Natural killer cell (primary cell): ENCODE results near the gene GPR107. TPM values are rescaled to one million over a fixed set of nuclear protein-coding genes. Genes with fewer than 3 reads are reported as not detected.

Experiments
- ATAC-seq, 3 donors: fragments of 150-1000 bp in 2 of 3; fragments of 200-7000 bp in 1 of 3; cut with Tn5 transposase; 1 replicate in 1 of 3; 2 replicates in 2 of 3; pipeline ENCODE4 v1.10.0; 2021; ENCODE audit warnings: mild to moderate bottlenecking in 2 of 3, moderate library complexity in 2 of 3
- DNase-seq, 2 donors: peaks; one replicate each; pipeline versions ENCODE4 v3.0.0 to v3.0.0-alpha.2; 2013 to 2021; ENCODE audit warnings: mixed read lengths in 1 of 2
- H3K27ac ChIP-seq: one replicate; pipeline ENCODE4 v1.5.1; 2013; ENCODE audit warnings: mild to moderate bottlenecking, low read length
- H3K27me3 ChIP-seq: one replicate; pipeline ENCODE4 v1.6.1; 2013; ENCODE audit warnings: low read length; ENCODE audit not compliant: control insufficient read depth, insufficient read depth
- H3K36me3 ChIP-seq: one replicate; pipeline ENCODE4 v1.6.1; 2013; ENCODE audit warnings: low read length; ENCODE audit not compliant: control insufficient read depth, insufficient read depth
- H3K4me1 ChIP-seq: one replicate; pipeline ENCODE4 v1.6.1; 2013; ENCODE audit warnings: low read length; ENCODE audit not compliant: control insufficient read depth, insufficient read depth
- H3K4me3 ChIP-seq: one replicate; pipeline ENCODE4 v1.5.1; 2013; ENCODE audit warnings: low read length
- H3K9me3 ChIP-seq: one replicate; pipeline ENCODE4 v1.6.1; 2013; ENCODE audit warnings: low read length; ENCODE audit not compliant: control insufficient read depth, insufficient read depth
- H3K27ac Mint-ChIP-seq, 2 donors: one replicate each; pipeline ENCODE4 v1.8.0; 2022; ENCODE audit warnings: mild to moderate bottlenecking in 2 of 2, mixed read lengths in 2 of 2, moderate library complexity in 1 of 2
- H3K27me3 Mint-ChIP-seq, 2 donors: one replicate each; pipeline ENCODE4 v1.8.0; 2022; ENCODE audit warnings: low read depth in 2 of 2, mixed read lengths in 2 of 2
- H3K36me3 Mint-ChIP-seq: one replicate; pipeline ENCODE4 v1.8.0; 2022; ENCODE audit warnings: mixed read lengths
- H3K4me1 Mint-ChIP-seq, 2 donors: one replicate each; pipeline ENCODE4 v1.8.0; 2022; ENCODE audit warnings: mixed read lengths in 2 of 2
- H3K4me3 Mint-ChIP-seq: one replicate; pipeline ENCODE4 v1.8.0; 2022; ENCODE audit warnings: mild to moderate bottlenecking, moderate library complexity, mixed read lengths
- H3K9me3 Mint-ChIP-seq, 2 donors: one replicate each; pipeline ENCODE4 v1.8.0; 2022; ENCODE audit warnings: mixed read lengths in 2 of 2
- WGBS: methylation state at CpG from one replicate; pipeline ENCODE4 v1.1.7; 2013; ENCODE audit warnings: missing lambda C conversion rate; ENCODE audit not compliant: insufficient coverage; 5-methylcytosine and 5-hydroxymethylcytosine counted together
- intact Hi-C: fragments of 100-400 bp; cut with micrococcal nuclease; formaldehyde crosslinking; loops from one replicate; pipeline ENCODE4 v1.14.2; 2022
- total RNA-seq, 4 donors: library from RNA; stranded (reverse); fragments of 120-200 nt in 1 of 4; gene quantifications; one replicate each; pipeline versions ENCODE4 v1.2.3 to v1.2.4, GENCODE V29; 2013 to 2022
- TF ChIP-seq, protein P1 (sequence below): fragments of 200-600 bp; IDR thresholded peaks from one replicate; pipeline ENCODE4 v1.8.0; 2022; ENCODE audit warnings: antibody characterized with exemption

The GPR107 gene
- total RNA-seq, 3 donors from 2014 or later (not counting 1 experiment from before 2014, with no cell fraction given), result 32.9 to 49.5 (median 41.8) TPM

DNA sequence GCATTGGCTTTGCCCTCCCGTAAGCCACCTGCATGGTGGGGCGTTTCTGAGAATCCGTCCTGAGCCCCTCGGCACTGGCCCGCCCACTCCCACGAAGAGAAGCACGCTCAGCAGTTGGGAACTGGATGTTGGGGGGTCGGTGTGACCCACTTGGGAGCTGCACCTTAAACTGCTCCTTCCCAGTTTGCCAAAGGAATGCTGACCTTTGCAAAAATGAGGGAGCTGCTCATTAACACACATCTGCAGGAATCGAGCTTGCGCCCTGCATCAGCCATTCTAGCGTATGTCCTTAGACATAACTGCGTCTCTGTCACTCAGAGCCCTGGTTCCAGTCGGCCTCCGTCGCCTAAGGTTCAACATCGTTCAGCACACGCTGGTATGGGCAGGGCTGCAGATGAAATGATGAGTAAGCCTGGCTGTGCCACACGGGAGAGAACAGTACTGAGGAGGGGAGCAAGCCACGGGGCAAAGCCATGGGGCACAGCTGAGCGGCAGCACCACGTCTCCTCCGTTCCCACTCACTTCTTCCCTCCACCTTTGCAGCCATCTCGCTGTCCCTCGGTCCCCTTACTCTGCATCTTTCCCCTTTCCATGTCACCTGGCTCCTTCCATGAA lies 89.7 kb downstream of the GPR107 start:
- Histone ChIP-seq H3K4me3 (no peak overlapping the region), H3K4me1 (peaks cover 31% of the 10 kb centered on the region), H3K9me3 (no peaks in the 10 kb centered on the region), H3K27ac (no peak overlapping the region), H3K27me3 (peaks cover 2% of the 10 kb centered on the region), H3K36me3 (no peaks in the 10 kb centered on the region)
- peak overlapping the region; percentile 53 to 80 for H3K27ac Mint-ChIP-seq
- H3K4me3 Mint-ChIP-seq, result peak overlapping the region; percentile 80
- peaks cover 33 to 40% of the 10 kb centered on the region in 2 donors for H3K4me1 Mint-ChIP-seq
- H3K27me3 Mint-ChIP-seq, result peaks cover 10 to 15% of the 10 kb centered on the region in 2 donors
- TF ChIP-seq, protein P1, sequence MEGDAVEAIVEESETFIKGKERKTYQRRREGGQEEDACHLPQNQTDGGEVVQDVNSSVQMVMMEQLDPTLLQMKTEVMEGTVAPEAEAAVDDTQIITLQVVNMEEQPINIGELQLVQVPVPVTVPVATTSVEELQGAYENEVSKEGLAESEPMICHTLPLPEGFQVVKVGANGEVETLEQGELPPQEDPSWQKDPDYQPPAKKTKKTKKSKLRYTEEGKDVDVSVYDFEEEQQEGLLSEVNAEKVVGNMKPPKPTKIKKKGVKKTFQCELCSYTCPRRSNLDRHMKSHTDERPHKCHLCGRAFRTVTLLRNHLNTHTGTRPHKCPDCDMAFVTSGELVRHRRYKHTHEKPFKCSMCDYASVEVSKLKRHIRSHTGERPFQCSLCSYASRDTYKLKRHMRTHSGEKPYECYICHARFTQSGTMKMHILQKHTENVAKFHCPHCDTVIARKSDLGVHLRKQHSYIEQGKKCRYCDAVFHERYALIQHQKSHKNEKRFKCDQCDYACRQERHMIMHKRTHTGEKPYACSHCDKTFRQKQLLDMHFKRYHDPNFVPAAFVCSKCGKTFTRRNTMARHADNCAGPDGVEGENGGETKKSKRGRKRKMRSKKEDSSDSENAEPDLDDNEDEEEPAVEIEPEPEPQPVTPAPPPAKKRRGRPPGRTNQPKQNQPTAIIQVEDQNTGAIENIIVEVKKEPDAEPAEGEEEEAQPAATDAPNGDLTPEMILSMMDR, result no peak
- no peak for ATAC-seq
- no peak for DNase-seq
- no peaks in the 10 kb centered on the region for H3K36me3 Mint-ChIP-seq
- no peaks in the 10 kb centered on the region for H3K9me3 Mint-ChIP-seq
- 84% methylated on average over 24 of the region's 24 CpGs for WGBS
- intact Hi-C loops, result no loop called here

DNA sequence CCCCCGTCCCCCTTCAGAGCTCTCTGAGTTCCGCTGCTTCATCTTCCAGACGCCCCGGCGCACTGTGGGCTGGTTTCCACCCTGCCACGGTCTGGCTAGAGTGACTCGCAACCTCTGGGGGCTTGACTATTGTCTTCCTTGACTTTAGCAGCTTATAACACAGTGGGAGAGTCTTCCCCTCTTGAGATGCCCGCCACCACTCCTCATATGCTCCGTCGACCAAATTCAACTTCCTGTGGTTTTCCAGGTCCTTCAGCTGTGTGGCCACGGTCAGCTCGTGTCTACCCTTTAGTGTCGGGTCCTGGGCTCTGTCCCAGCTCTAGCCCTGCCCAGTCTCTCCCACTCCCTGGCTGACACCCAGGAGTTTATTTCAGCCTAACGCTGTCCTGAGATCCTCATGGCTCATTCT lies 90.3 kb downstream of the GPR107 start:
- intact Hi-C loops, result no loop called here
- Histone ChIP-seq H3K27me3 (peaks cover 2% of the 10 kb centered on the region), H3K4me1 (peaks cover 28% of the 10 kb centered on the region), H3K9me3 (no peaks in the 10 kb centered on the region), H3K4me3 (no peak overlapping the region), H3K27ac (no peak overlapping the region), H3K36me3 (no peaks in the 10 kb centered on the region)
- no peaks in the 10 kb centered on the region for H3K36me3 Mint-ChIP-seq
- TF ChIP-seq, protein P1, result no peak
- 13% methylated on average over 14 of the region's 14 CpGs for WGBS
- peak overlapping the region; percentile 80 for H3K4me3 Mint-ChIP-seq
- peaks cover 10 to 15% of the 10 kb centered on the region in 2 donors for H3K27me3 Mint-ChIP-seq
- ATAC-seq (peak; percentile 49 to 73 (median 63)), DNase-seq (peak in 1 of 2 donors; percentile 16)
- H3K4me1 Mint-ChIP-seq, result peaks cover 27 to 36% of the 10 kb centered on the region in 2 donors
- H3K27ac Mint-ChIP-seq, result peak overlapping the region; percentile 53 to 80
- H3K9me3 Mint-ChIP-seq, result no peaks in the 10 kb centered on the region

DNA sequence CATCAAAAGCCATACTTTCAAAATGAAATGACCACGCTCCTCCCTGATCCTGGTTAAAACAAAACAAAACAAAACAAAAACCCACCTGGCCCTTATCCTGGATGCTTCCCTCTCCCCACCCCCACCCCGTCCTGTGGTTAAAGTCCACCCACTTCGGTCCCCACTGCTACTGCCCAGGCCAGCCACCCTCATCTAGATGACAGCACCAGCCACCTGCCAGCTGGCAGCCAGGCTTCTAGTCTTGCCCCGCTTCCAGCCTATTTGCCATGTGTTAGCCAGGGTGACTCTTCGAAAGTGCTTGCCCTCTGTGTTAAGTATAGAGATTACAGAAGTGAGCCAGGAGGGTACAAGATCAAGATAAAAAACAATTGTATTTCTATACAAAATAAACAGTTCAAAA lies 91.0 kb downstream of the GPR107 start:
- Mint-ChIP-seq H3K36me3 (no peaks in the 10 kb centered on the region), H3K9me3 (no peaks in the 10 kb centered on the region), H3K27ac (no peak overlapping the region), H3K27me3 (peaks cover 10 to 15% of the 10 kb centered on the region in 2 donors), H3K4me1 (peaks cover 22 to 32% of the 10 kb centered on the region in 2 donors), H3K4me3 (peak overlapping the region; percentile 80)
- TF ChIP-seq, protein P1, result no peak
- H3K27me3 ChIP-seq, result peaks cover 2% of the 10 kb centered on the region
- H3K4me1 ChIP-seq, result peaks cover 28% of the 10 kb centered on the region
- ATAC-seq, result no peak
- H3K27ac ChIP-seq, result no peak overlapping the region
- intact Hi-C loops, result no loop called here
- H3K36me3 ChIP-seq, result no peaks in the 10 kb centered on the region
- no peak overlapping the region for H3K4me3 ChIP-seq
- 67% methylated on average over 5 of the region's 5 CpGs for WGBS
- DNase-seq, result no peak
- H3K9me3 ChIP-seq, result no peaks in the 10 kb centered on the region

DNA sequence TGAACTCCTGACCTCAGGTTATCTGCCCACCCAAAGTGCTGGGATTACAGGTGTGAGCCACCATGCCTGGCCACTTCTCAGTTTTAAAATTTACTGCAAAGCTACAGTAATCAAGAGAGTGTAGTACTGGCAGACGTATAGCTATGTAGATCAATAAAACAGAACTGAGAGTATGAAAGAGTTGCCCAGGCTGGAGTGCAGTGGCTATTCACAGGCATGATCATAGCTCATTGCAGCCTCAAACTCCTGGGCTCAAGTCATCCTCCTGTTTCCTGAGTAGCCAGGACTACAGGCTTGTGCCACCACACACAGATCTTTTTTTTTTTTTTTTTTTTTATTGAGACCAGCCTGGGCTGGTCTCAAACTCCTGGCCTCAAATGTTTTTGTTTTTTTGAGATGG lies 92.0 kb downstream of the GPR107 start:
- intact Hi-C loops, result no loop called here
- Mint-ChIP-seq H3K27ac (no peak overlapping the region), H3K9me3 (no peaks in the 10 kb centered on the region), H3K4me1 (peaks cover 12 to 29% of the 10 kb centered on the region in 2 donors), H3K36me3 (no peaks in the 10 kb centered on the region), H3K27me3 (peaks cover 10 to 15% of the 10 kb centered on the region in 2 donors), H3K4me3 (no peak overlapping the region)
- H3K4me3 ChIP-seq, result no peak overlapping the region
- no peaks in the 10 kb centered on the region for H3K9me3 ChIP-seq
- ATAC-seq, result no peak
- DNase-seq, result no peak
- H3K27me3 ChIP-seq, result peaks cover 2% of the 10 kb centered on the region
- 90% methylated on average over 1 of the region's 1 CpG for WGBS
- H3K4me1 ChIP-seq, result peaks cover 27% of the 10 kb centered on the region
- TF ChIP-seq, protein P1, result no peak
- H3K36me3 ChIP-seq, result no peaks in the 10 kb centered on the region
- H3K27ac ChIP-seq, result no peak overlapping the region
